ENCODE data around the gene ARHGDIG.

DNA sequence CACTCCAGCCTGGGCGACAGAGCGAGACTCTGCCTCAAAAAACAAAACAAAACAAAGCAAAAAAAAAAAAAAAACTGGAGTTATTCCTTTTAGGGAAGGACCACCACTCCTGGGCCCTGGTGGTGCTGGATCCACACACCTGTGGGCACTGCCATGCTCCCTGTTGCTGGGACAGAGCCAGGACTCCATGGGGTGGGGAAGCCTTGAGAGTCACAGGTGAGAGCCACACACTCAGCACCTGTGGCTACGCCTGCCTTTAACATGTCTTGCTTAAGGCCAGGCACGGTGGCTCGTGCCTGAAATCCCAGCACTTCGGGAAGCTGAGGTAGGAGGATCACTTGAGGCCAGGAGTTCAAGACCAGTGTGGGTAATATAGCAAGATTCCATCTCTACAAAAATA lies 20.8 kb downstream of the ARHGDIG start:
- TF ChIP-seq CTCF (conservative IDR thresholded peaks at IDR 0.05 in 1 of 2, IDR thresholded peaks at IDR 0.05 in 1 of 2; ENCODE audit: extremely low read depth in 1 of 2, insufficient read depth in 1 of 2, low read depth in 1 of 2, low read length in 2 of 2) (no peak), EZH2 (IDR thresholded peaks at IDR 0.05; ENCODE audit: borderline replicate concordance, low read length) (no peak)

All from mammary epithelial cell (primary cell).